ENCODE data around the gene CAPN14.

Gene CAPN14

GRCh38 chr2:31240381-31241365, 23.4 kb upstream of the CAPN14 start:
- FAIRE-seq, result no peak

GRCh38 chr2:31239593-31240177, 22.4 kb upstream of the CAPN14 start:
- no peak for FAIRE-seq

- FAIRE-seq, result no peak
These were observed 21.7 kb upstream of the CAPN14 start for GRCh38 chr2:31238906-31239592.

GRCh38 chr2:31238126-31238905, 21.0 kb upstream of the CAPN14 start:
- FAIRE-seq, result no peak

- FAIRE-seq, result peak; percentile 29
These were observed 20.2 kb upstream of the CAPN14 start for GRCh38 chr2:31237348-31238017.

DNA sequence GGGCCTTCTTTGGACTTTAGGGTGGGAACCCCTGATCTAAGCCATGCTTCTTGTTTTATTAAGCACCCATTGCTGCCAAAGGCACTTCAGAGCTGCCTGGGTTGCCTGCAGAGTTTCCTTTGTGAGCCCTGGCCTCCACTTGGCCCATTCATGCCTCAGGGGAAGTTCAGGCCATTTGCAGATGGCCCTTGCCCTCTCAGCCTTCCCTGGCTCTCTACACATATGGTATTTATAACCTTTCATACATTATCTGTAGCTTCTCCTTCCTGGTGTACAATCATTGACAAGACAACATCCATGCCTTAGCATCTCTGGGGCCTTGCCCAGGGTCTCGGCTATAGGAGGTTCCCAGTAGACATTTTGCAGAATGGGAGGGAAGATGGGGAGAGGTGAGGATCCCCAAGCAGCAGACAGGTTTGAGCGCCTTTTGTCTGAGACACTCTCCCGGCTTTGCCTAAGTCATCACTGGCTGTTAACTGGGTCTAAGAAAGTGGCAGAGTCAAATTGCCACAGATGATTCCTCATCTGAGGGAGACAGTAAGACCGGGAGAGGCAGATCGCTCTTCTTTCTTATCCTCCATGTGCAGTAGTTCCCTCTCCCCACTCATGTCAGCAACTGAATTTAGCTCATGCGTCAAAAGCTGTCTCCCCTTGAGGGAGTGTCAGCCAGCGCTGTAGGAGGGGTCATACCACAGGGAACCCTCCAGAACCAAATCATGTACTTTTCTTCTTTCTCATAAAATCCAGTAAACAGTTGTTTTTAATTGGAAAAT, 19.3 kb upstream of the CAPN14 start:
- no peak for FAIRE-seq

- FAIRE-seq, result no peak
These were observed 18.2 kb upstream of the CAPN14 start for GRCh38 chr2:31235504-31235902.

GRCh38 chr2:31234683-31235503, 17.6 kb upstream of the CAPN14 start:
- FAIRE-seq, result no peak

GRCh38 chr2:31233741-31234682, 16.7 kb upstream of the CAPN14 start, which contains the start of gene EHD3:
TSS of gene EHD3 (plus strand) at chr2:31234152. CDS start at chr2:31234622, 470 bp downstream.
- FAIRE-seq, result peak; percentile 87

GRCh38 chr2:31233231-31233630, 15.9 kb upstream of the CAPN14 start:
- no peak for FAIRE-seq

DNA sequence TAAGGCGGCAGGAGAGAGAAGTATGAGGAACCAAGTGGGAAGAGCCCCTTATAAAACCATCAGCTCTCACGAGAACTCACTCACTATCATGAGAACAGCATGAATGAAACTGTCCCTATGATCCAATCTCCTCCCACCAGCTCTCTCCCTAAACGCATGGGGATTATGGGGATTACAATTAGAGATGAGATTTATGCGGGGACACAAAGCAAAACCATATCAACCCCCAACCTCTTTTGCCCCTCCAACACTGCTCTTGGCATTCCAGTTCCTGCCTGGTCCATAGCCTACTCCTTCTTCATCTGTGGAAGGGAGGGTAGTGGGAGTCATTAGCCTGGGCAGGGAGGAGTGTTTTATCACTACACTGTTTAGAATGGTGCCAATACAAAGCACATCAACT, 15.3 kb upstream of the CAPN14 start:
- no peak for FAIRE-seq

DNA sequence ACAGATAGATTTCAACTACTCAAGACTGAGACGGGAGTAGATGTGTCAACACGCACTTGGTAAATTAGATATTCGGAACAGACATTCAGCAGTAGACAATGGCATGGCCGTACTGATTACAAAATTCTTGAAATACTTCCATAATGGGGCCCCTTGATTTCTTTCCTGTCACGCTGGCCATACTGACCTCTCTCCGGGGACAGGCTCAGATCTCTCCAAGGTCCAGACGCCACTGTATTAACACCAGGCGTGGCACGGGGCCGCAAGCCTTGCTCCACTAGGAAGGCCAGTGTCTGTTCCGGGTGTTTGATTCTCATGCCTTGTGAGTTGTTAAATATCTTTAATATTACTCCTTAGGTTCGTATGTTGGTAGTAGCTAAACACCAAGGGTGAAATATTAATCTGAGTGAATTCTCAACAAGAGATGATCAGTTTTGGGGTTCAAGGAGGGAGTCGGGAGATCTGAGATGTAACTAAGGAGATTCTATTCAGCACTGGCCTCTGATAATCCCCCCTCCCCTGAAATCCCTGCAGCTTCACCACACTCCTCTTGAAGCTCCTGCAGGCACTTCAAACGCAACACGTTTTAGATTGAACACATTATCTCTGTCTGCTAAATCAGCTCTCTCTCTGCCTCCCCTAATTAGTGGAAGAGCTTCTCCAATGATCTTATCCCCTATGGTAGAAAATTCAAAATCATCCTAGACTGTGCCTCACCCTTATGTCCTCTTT, 14.4 kb upstream of the CAPN14 start:
- no peak for FAIRE-seq

DNA sequence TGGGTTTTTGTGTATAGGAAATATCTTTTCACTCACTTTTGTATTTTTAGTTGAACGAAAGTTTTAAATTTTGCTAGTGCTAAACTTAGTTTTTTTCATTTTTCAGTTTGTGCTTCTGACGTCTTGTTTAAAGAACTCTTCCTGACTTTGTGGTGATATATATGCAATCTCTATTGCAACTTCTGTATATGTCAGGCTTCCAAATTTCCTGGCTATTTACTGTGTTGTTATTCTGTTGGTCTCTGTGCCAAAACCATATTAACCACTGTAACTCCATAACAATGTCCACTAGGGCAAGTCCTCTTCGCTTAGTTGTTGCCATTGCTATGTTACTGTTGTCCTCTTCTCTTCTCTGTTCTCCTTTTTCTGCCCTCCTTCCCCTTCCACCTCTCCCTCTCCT, 13.4 kb upstream of the CAPN14 start:
- FAIRE-seq, result no peak

DNA sequence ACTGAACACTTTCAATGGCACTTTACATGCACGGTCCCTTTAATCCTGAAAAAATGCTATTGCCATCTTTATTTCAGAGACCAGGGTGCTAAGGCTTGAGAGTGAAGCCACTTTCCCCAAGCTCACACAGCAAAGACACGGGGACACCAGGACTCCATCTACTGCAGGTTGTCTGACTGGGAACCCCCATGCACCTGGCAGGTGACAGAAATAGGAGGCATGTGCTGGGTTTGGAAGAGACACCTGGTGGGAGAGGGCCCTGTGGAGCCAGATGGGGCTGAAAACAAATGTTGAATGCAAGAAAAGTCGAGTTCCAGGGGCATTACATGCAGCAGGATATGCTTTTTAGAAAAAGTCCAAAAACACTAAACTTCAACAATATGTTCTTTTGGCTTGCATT, 11.4 kb upstream of the CAPN14 start:
- no peak for FAIRE-seq

GRCh38 chr2:31227711-31228125, 10.4 kb upstream of the CAPN14 start:
- FAIRE-seq, result no peak

- FAIRE-seq, result no peak
These were observed 9.8 kb upstream of the CAPN14 start for GRCh38 chr2:31227110-31227509.

DNA sequence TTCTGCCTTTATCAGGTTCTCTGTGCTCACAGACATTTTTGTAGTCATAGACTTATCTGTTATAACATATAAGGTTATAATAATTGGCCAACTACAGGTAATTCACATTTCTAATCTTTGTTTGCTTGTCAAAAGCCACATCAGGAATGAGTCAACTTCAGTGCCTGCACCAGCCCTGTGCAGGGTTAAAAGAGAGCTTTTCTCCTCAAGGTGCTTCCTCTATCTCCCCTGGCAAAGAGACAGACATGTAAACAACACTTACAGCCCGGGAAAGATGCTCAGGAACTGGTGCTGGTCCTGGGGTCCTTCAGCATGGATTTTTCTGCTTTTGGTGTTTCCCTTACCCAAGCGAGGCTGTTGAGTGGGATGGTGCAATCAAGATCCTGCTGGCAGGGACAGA, 9.0 kb upstream of the CAPN14 start:
- no peak for FAIRE-seq

GRCh38 chr2:31223749-31224148, 6.4 kb upstream of the CAPN14 start:
- no peak for FAIRE-seq

- no peak for FAIRE-seq
These were observed 5.7 kb upstream of the CAPN14 start for GRCh38 chr2:31223026-31223425.

Data from TTC549 (cell line).